ENCODE measurements around the gene MYBPC1.
"Not testable (repeated sequence)": the region's sequence is repeated elsewhere in the genome, so short reads cannot be mapped to it uniquely, and the experiment has no call there.

The MYBPC1 gene

GRCh38 chr12:101729842-101730241, 135.1 kb downstream of the MYBPC1 start:
- DNase-seq (ENCODE audit: extremely low read depth in 1 of 2, low read depth in 1 of 2) = no peak

- no peak for DNase-seq (ENCODE audit: extremely low read depth in 1 of 2, low read depth in 1 of 2)
Measured at GRCh38 chr12:101732318-101732717, 137.5 kb downstream of the MYBPC1 start.

GRCh38 chr12:101733166-101733565, 138.4 kb downstream of the MYBPC1 start:
- no peak for DNase-seq (ENCODE audit: extremely low read depth in 1 of 2, low read depth in 1 of 2)

GRCh38 chr12:101734482-101734881, 139.7 kb downstream of the MYBPC1 start:
- DNase-seq (ENCODE audit: extremely low read depth in 1 of 2, low read depth in 1 of 2) = not testable (repeated sequence)
